Natural killer cell (primary cell): Measurements from ENCODE around the gene FYB2. TPM values are rescaled to one million over a fixed set of nuclear protein-coding genes. Genes with fewer than 3 reads are reported as not detected.

Source experiments
- ATAC-seq, 3 donors: fragments of 150-1000 bp in 2 of 3; fragments of 200-7000 bp in 1 of 3; cut with Tn5 transposase; 1 replicate in 1 of 3; 2 replicates in 2 of 3; pipeline ENCODE4 v1.10.0; 2021; ENCODE audit warnings: mild to moderate bottlenecking in 2 of 3, moderate library complexity in 2 of 3
- DNase-seq, 2 donors: peaks; one replicate each; pipeline versions ENCODE4 v3.0.0 to v3.0.0-alpha.2; 2013 to 2021; ENCODE audit warnings: mixed read lengths in 1 of 2
- H3K27ac ChIP-seq: one replicate; pipeline ENCODE4 v1.5.1; 2013; ENCODE audit warnings: mild to moderate bottlenecking, low read length
- H3K27me3 ChIP-seq: one replicate; pipeline ENCODE4 v1.6.1; 2013; ENCODE audit warnings: low read length; ENCODE audit not compliant: control insufficient read depth, insufficient read depth
- H3K36me3 ChIP-seq: one replicate; pipeline ENCODE4 v1.6.1; 2013; ENCODE audit warnings: low read length; ENCODE audit not compliant: control insufficient read depth, insufficient read depth
- H3K4me1 ChIP-seq: one replicate; pipeline ENCODE4 v1.6.1; 2013; ENCODE audit warnings: low read length; ENCODE audit not compliant: control insufficient read depth, insufficient read depth
- H3K4me3 ChIP-seq: one replicate; pipeline ENCODE4 v1.5.1; 2013; ENCODE audit warnings: low read length
- H3K9me3 ChIP-seq: one replicate; pipeline ENCODE4 v1.6.1; 2013; ENCODE audit warnings: low read length; ENCODE audit not compliant: control insufficient read depth, insufficient read depth
- H3K27ac Mint-ChIP-seq, 2 donors: one replicate each; pipeline ENCODE4 v1.8.0; 2022; ENCODE audit warnings: mild to moderate bottlenecking in 2 of 2, mixed read lengths in 2 of 2, moderate library complexity in 1 of 2
- H3K27me3 Mint-ChIP-seq, 2 donors: one replicate each; pipeline ENCODE4 v1.8.0; 2022; ENCODE audit warnings: low read depth in 2 of 2, mixed read lengths in 2 of 2
- H3K36me3 Mint-ChIP-seq: one replicate; pipeline ENCODE4 v1.8.0; 2022; ENCODE audit warnings: mixed read lengths
- H3K4me1 Mint-ChIP-seq, 2 donors: one replicate each; pipeline ENCODE4 v1.8.0; 2022; ENCODE audit warnings: mixed read lengths in 2 of 2
- H3K4me3 Mint-ChIP-seq: one replicate; pipeline ENCODE4 v1.8.0; 2022; ENCODE audit warnings: mild to moderate bottlenecking, moderate library complexity, mixed read lengths
- H3K9me3 Mint-ChIP-seq, 2 donors: one replicate each; pipeline ENCODE4 v1.8.0; 2022; ENCODE audit warnings: mixed read lengths in 2 of 2
- WGBS: methylation state at CpG from one replicate; pipeline ENCODE4 v1.1.7; 2013; ENCODE audit warnings: missing lambda C conversion rate; ENCODE audit not compliant: insufficient coverage; 5-methylcytosine and 5-hydroxymethylcytosine counted together
- intact Hi-C: fragments of 100-400 bp; cut with micrococcal nuclease; formaldehyde crosslinking; loops from one replicate; pipeline ENCODE4 v1.14.2; 2022
- total RNA-seq, 4 donors: library from RNA; stranded (reverse); fragments of 120-200 nt in 1 of 4; gene quantifications; one replicate each; pipeline versions ENCODE4 v1.2.3 to v1.2.4, GENCODE V29; 2013 to 2022
- TF ChIP-seq, protein P1 (sequence below): fragments of 200-600 bp; IDR thresholded peaks from one replicate; pipeline ENCODE4 v1.8.0; 2022; ENCODE audit warnings: antibody characterized with exemption

The FYB2 gene
- total RNA-seq, 3 donors from 2014 or later (not counting 1 experiment from before 2014, with no cell fraction given), result not detected

DNA sequence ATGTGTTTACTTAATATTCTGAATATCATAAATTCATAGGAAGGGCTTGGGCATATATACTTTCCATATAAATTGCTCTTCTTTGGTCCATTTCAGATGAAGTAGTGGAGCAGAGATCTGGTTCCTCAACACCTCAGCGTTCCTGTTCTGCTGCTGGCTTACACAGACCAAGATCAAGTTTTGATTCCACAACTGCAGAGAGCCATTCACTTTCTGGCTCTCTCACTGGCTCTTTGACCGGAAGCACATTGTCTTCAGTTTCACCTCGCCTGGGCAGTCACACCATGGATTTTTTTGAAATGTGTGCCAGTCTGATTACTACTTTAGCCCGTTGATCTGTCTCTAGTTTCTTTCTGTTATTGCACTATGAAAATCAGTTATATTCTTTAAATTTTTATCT is 111.8 kb downstream of the FYB2 start:
- no peak overlapping the region for H3K4me3 Mint-ChIP-seq
- Histone ChIP-seq H3K4me1 (no peaks in the 10 kb centered on the region), H3K9me3 (no peaks in the 10 kb centered on the region), H3K27me3 (peaks cover 3% of the 10 kb centered on the region), H3K27ac (no peak overlapping the region), H3K36me3 (no peaks in the 10 kb centered on the region), H3K4me3 (no peak overlapping the region)
- TF ChIP-seq, protein P1, sequence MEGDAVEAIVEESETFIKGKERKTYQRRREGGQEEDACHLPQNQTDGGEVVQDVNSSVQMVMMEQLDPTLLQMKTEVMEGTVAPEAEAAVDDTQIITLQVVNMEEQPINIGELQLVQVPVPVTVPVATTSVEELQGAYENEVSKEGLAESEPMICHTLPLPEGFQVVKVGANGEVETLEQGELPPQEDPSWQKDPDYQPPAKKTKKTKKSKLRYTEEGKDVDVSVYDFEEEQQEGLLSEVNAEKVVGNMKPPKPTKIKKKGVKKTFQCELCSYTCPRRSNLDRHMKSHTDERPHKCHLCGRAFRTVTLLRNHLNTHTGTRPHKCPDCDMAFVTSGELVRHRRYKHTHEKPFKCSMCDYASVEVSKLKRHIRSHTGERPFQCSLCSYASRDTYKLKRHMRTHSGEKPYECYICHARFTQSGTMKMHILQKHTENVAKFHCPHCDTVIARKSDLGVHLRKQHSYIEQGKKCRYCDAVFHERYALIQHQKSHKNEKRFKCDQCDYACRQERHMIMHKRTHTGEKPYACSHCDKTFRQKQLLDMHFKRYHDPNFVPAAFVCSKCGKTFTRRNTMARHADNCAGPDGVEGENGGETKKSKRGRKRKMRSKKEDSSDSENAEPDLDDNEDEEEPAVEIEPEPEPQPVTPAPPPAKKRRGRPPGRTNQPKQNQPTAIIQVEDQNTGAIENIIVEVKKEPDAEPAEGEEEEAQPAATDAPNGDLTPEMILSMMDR, result no peak
- H3K4me1 Mint-ChIP-seq, result no peaks in the 10 kb centered on the region
- H3K27me3 Mint-ChIP-seq, result peaks cover 0 to 33% of the 10 kb centered on the region in 2 donors
- H3K27ac Mint-ChIP-seq, result no peak overlapping the region
- no peak for DNase-seq
- H3K9me3 Mint-ChIP-seq, result no peaks in the 10 kb centered on the region
- intact Hi-C loops, result loop anchor here (5.0 kb wide), 1 partner anchor 1330 kb away; no protein-coding TSS in a partner anchor
- H3K36me3 Mint-ChIP-seq, result no peaks in the 10 kb centered on the region
- ATAC-seq, result no peak
- WGBS, result 83% methylated on average over 3 of the region's 4 CpGs

DNA sequence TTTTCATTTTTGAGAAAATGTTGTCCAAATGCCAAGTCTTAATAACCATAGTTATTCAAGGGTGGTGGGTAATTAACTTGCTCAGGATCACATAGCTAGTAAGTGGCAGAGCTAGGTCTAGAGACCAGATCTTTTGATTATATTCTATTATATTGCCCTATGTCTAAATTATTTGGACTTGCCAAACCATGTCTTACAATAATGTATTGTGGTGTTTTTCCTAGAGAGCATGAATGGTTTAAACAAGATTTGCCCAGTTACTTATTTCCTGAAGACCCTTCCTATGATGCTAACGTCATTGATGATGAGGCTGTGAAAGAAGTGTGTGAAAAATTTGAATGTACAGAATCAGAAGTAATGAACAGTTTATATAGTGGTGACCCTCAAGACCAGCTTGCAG is 115.5 kb downstream of the FYB2 start:
- WGBS, result 86% methylated on average over 1 of the region's 1 CpG
- intact Hi-C loops, result no loop called here
- Mint-ChIP-seq H3K36me3 (no peaks in the 10 kb centered on the region), H3K9me3 (peaks cover 0 to 2% of the 10 kb centered on the region in 2 donors), H3K27me3 (peaks cover 0 to 29% of the 10 kb centered on the region in 2 donors), H3K4me1 (no peaks in the 10 kb centered on the region), H3K27ac (no peak overlapping the region), H3K4me3 (no peak overlapping the region)
- ATAC-seq (no peak), DNase-seq (no peak)
- no peaks in the 10 kb centered on the region for H3K36me3 ChIP-seq
- H3K4me3 ChIP-seq, result no peak overlapping the region
- H3K27me3 ChIP-seq, result no peaks in the 10 kb centered on the region
- TF ChIP-seq, protein P1, result no peak
- no peaks in the 10 kb centered on the region for H3K4me1 ChIP-seq
- H3K9me3 ChIP-seq, result no peaks in the 10 kb centered on the region
- no peak overlapping the region for H3K27ac ChIP-seq

DNA sequence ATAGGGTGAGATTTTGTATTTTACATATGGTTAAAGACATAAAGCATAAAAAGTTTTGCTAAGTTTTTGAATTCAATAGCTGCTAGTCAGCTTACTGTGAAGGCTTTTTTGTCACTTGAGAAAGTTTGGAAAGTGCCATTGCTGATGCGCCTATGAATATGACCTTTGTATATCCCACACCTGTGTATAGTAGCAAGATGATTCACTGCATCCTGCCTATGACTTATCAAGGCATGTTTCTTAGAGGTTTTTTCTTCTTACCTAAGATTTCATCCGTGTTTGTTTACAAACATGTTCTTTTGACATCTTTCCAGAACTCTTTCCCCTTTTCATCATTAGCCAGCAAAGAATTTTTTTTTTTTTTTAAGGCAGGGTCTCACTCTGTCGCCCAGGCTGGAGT is 122.5 kb downstream of the FYB2 start:
- Histone ChIP-seq H3K36me3 (no peaks in the 10 kb centered on the region), H3K27me3 (no peaks in the 10 kb centered on the region), H3K27ac (no peak overlapping the region), H3K4me1 (no peaks in the 10 kb centered on the region), H3K9me3 (no peaks in the 10 kb centered on the region), H3K4me3 (no peak overlapping the region)
- Mint-ChIP-seq H3K4me3 (no peak overlapping the region), H3K27me3 (peaks cover 0 to 8% of the 10 kb centered on the region in 2 donors), H3K9me3 (peaks cover 0 to 2% of the 10 kb centered on the region in 2 donors), H3K36me3 (no peaks in the 10 kb centered on the region), H3K27ac (no peak overlapping the region), H3K4me1 (no peaks in the 10 kb centered on the region)
- DNase-seq (no peak), ATAC-seq (no peak)
- 88% methylated on average over 3 of the region's 3 CpGs for WGBS
- intact Hi-C loops, result no loop called here
- TF ChIP-seq, protein P1, result no peak

DNA sequence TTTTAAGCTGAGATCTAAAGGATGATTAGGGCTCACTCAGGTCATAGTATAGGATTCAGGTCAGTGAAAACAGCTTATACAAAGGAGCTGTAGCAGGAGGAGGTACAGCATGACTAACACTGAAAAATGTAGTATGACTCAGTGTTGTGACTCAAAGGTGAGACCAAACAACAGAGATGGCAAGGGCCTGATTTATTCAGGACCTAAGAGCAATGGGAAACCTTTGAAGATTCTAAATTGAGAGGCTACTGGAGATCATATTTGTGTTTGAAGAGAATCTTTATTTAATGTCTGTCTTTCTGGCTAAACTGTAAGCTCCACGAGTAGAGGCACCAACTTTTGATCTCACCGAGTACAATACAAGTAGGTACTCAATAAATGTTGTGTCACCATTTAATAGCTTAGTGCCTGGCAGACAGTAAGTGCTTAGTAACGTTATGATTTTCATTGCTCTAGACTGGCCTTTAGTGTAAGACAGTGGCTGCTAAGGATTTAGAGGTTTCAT is 130.6 kb downstream of the FYB2 start:
- H3K27me3 ChIP-seq, result peaks cover 2% of the 10 kb centered on the region
- Mint-ChIP-seq H3K36me3 (no peaks in the 10 kb centered on the region), H3K4me1 (no peaks in the 10 kb centered on the region), H3K9me3 (no peaks in the 10 kb centered on the region), H3K27me3 (peaks cover 0 to 2% of the 10 kb centered on the region in 2 donors), H3K4me3 (no peak overlapping the region), H3K27ac (no peak overlapping the region)
- no peaks in the 10 kb centered on the region for H3K9me3 ChIP-seq
- H3K4me1 ChIP-seq, result no peaks in the 10 kb centered on the region
- no peaks in the 10 kb centered on the region for H3K36me3 ChIP-seq
- TF ChIP-seq, protein P1, result no peak
- intact Hi-C loops, result no loop called here
- no peak overlapping the region for H3K4me3 ChIP-seq
- WGBS, result 89% methylated on average over 3 of the region's 3 CpGs
- no peak overlapping the region for H3K27ac ChIP-seq
- ATAC-seq (no peak), DNase-seq (no peak)
